Gastrocnemius medialis (tissue), 4 donors: ENCODE results near the gene KRTAP4-9.

Source experiments
- CTCF ChIP-seq, 5 experiments: fragments of 450-650 bp in 3 of 5; fragments of 200-600 bp in 2 of 5; sonication (generic) in 2 of 5; IDR thresholded peaks in 4 of 5; conservative IDR thresholded peaks in 1 of 5; 1 replicate in 4 of 5; 2 replicates in 1 of 5; pipeline ENCODE4 v1.5.1; 2016 to 2019; ENCODE audit warnings: antibody characterized with exemption in 5 of 5, mild to moderate bottlenecking in 3 of 5, moderate library complexity in 3 of 5
- POLR2A ChIP-seq, 2 donors: fragments of 450-650 bp; IDR thresholded peaks; one replicate each; pipeline ENCODE4 v1.6.1; 2017; ENCODE audit warnings: antibody characterized with exemption in 2 of 2, mild to moderate bottlenecking in 2 of 2, moderate library complexity in 2 of 2

GRCh38 chr17:41149652-41149985 is 44.4 kb downstream of the KRTAP4-9 start, which contains the start of gene KRTAP4-5:
- TF ChIP-seq CTCF (IDR thresholded peaks at IDR 0.05 in 4 of 5, conservative IDR thresholded peaks at IDR 0.05 in 1 of 5), result no peak
- no peak for TF ChIP-seq POLR2A (IDR thresholded peaks at IDR 0.05)
